ENCODE measurements around the gene CYP2F1.

- no peak for TF ChIP-seq CTCF (IDR thresholded peaks at IDR 0.05)
- no peak for TF ChIP-seq POLR2AphosphoS5 (IDR thresholded peaks at IDR 0.05)
- no peak for TF ChIP-seq POLR2A (IDR thresholded peaks at IDR 0.05)
- TF ChIP-seq EP300 (IDR thresholded peaks at IDR 0.05) = no peak
These were observed 9.6 kb downstream of the CYP2F1 start for GRCh38 chr19:41123716-41124294.

Data from suprapubic skin (tissue), 4 donors.